Measurements from ENCODE around the gene SLC5A10.

- TF ChIP-seq, protein P1, sequence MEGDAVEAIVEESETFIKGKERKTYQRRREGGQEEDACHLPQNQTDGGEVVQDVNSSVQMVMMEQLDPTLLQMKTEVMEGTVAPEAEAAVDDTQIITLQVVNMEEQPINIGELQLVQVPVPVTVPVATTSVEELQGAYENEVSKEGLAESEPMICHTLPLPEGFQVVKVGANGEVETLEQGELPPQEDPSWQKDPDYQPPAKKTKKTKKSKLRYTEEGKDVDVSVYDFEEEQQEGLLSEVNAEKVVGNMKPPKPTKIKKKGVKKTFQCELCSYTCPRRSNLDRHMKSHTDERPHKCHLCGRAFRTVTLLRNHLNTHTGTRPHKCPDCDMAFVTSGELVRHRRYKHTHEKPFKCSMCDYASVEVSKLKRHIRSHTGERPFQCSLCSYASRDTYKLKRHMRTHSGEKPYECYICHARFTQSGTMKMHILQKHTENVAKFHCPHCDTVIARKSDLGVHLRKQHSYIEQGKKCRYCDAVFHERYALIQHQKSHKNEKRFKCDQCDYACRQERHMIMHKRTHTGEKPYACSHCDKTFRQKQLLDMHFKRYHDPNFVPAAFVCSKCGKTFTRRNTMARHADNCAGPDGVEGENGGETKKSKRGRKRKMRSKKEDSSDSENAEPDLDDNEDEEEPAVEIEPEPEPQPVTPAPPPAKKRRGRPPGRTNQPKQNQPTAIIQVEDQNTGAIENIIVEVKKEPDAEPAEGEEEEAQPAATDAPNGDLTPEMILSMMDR (IDR thresholded peaks at IDR 0.05; ENCODE audit: low read length) = no peak
- TF ChIP-seq EZH2phosphoT487 (IDR thresholded peaks at IDR 0.05; ENCODE audit: low read length) = no peak
Measured at GRCh38 chr17:18993905-18994526, 42.1 kb downstream of the SLC5A10 start.
